Measurements from ENCODE around the gene VIL1. TPM values are rescaled to one million over a fixed set of nuclear protein-coding genes. Genes with fewer than 3 reads are reported as not detected.

The VIL1 gene
- total and polyA plus RNA-seq, 2 of the 4 experiments (the other 2 are of a cell fraction), result not detected

GRCh38 chr2:218419630-218420216 is 800 bp downstream of the VIL1 start:
- no TSS peak for BruUV-seq (replicated peaks)

More at GRCh38 chr2:218419630-218420216, 800 bp downstream of the VIL1 start:
- H3K56ac ChIP-seq (ENCODE audit: extremely low read depth, insufficient read depth, low read length), result no peak overlapping the region
- H2AFZ ChIP-seq (replicated peaks; ENCODE audit: low read length, poor library complexity), result no peak overlapping the region
- H2AK5ac ChIP-seq (ENCODE audit: low read depth, low read length), result no peak overlapping the region
- no peak overlapping the region for H2BK20ac ChIP-seq (ENCODE audit: low read depth, low read length)
- H3K27me3 ChIP-seq (ENCODE audit: control insufficient read depth, insufficient read depth, low read length), result peaks cover 12% of the 10 kb centered on the region
- no peaks in the 10 kb centered on the region for H3K9me3 ChIP-seq (ENCODE audit: control insufficient read depth, insufficient read depth, low read length)
- H4K20me1 ChIP-seq (ENCODE audit: insufficient read depth, low read length), result no peaks in the 10 kb centered on the region
- H3K4me3 ChIP-seq (ENCODE audit: insufficient read depth, low read depth, low read length), result no peak overlapping the region
- no peaks in the 10 kb centered on the region for H3K4me1 ChIP-seq (ENCODE audit: control insufficient read depth, insufficient read depth, low read length)
- no peak overlapping the region for H3K27ac ChIP-seq (ENCODE audit: insufficient read depth, low read length)
- no peak overlapping the region for H2BK5ac ChIP-seq (ENCODE audit: low read depth, low read length, poor library complexity, severe bottlenecking)
- no CpG with 5 or more reads among the region's 7 CpGs for WGBS, 2 experiments (ENCODE audit: extremely low coverage in 2 of 2, insufficient read length in 1 of 2)
- no peak overlapping the region for H3K23ac ChIP-seq (ENCODE audit: low read depth, low read length)
- H2BK15ac ChIP-seq (ENCODE audit: low read depth, low read length), result no peak overlapping the region
- H4K91ac ChIP-seq (ENCODE audit: insufficient read depth, low read depth, low read length), result no peak overlapping the region
- no peak overlapping the region for H3K4ac ChIP-seq (ENCODE audit: low read depth, low read length)
- H3K18ac ChIP-seq (ENCODE audit: low read depth, low read length), result no peak overlapping the region
- H3K14ac ChIP-seq (replicated peaks; ENCODE audit: low read depth, low read length), result no peak overlapping the region
- H3K79me1 ChIP-seq (ENCODE audit: low read depth in 1 of 2, low read length in 2 of 2), result no peaks in the 10 kb centered on the region
- no peaks in the 10 kb centered on the region; the same call in 1 of the 2 replicates for H3K9me1 ChIP-seq (ENCODE audit: insufficient read depth, low read length)
- H4K5ac ChIP-seq (ENCODE audit: low read depth, low read length), result no peak overlapping the region
- ChIA-PET POLR2A (ENCODE audit: unreplicated experiment) (no interaction called here), CTCF (no interaction called here)
- no peaks in the 10 kb centered on the region for H3K36me3 ChIP-seq (ENCODE audit: control insufficient read depth, insufficient read depth, low read length)
- H3K4me2 ChIP-seq (ENCODE audit: low read depth, low read length), result no peak overlapping the region
- DNase-seq (no peak), ATAC-seq (ENCODE audit: low read depth) (no peak)
- no peak overlapping the region for H4K8ac ChIP-seq (ENCODE audit: low read depth in 2 of 2, low read length in 2 of 2)
- intact Hi-C loops (cut with micrococcal nuclease), result no loop called here
- in situ Hi-C loops (cut with MboI; ENCODE audit: low sequenced_read_pairs), result no loop called here
- no peak for TF ChIP-seq SMC3 (IDR thresholded peaks at IDR 0.05; ENCODE audit: low read depth, low read length)
- H2BK120ac ChIP-seq (ENCODE audit: low read depth, low read length), result no peak overlapping the region
- dilution Hi-C loops (cut with HindIII; ENCODE audit: low sequenced_read_pairs, unreplicated experiment), result no loop called here
- no peak overlapping the region for H2AK9ac ChIP-seq (replicated peaks; ENCODE audit: low read depth, low read length, poor library complexity)
- no peak overlapping the region for H3K9ac ChIP-seq (ENCODE audit: low read depth, low read length)
